ENCODE data around the gene RAP1GAP. TPM values are rescaled to one million over a fixed set of nuclear protein-coding genes. Genes with fewer than 3 reads are reported as not detected.

The RAP1GAP gene
- total and polyA plus RNA-seq, 9 of the 15 experiments (the other 6 are each of a cell fraction or from before 2014, with no cell fraction given), result 0.29 to 30.2 (median 19.2) TPM

DNA sequence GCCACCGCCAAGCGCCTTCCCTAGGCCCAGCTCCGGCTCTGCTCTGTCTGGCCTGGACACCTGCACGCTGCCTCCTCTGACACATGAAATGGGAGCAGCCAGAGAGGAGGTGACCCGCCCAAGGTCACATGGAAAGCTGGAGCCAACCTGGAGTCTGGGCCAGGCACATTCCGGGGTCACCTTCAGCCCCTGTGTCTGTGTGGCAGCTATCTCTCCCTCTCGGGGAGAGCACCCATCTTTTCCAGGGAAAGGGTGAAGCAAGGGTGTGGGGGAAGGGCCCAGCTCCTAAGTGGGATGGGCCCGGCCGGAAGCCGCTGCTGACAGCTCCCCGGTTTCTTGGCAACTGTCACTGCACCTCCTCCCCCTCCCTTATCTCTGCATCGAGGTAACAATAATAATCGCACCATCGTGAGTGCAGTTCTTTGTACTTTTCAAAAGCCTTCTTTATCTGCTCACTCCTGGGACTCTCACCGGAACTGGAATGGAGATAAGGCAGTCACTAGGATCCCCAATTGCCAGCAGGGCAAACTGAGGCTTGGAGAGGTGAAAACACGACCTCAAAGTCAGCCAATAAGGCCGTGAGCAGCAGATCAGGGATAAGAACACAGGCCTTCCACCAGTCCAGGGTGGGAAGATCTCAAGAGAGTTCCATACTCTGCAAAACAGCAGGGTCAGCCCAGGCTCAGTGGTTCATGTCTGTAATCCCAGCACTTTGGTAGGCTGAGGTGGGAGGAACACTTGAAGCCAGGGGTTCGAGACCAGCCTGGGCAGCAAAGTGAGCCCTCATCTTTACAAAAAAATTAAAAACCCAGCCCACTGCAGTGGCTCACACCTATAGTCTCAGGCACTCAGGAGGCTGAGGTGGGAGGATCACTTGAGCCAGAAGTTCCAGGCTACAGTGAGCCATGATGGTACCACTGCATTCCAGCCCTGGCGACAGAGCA is 36.9 kb downstream of the RAP1GAP start (continued):
- TF ChIP-seq, protein P1, sequence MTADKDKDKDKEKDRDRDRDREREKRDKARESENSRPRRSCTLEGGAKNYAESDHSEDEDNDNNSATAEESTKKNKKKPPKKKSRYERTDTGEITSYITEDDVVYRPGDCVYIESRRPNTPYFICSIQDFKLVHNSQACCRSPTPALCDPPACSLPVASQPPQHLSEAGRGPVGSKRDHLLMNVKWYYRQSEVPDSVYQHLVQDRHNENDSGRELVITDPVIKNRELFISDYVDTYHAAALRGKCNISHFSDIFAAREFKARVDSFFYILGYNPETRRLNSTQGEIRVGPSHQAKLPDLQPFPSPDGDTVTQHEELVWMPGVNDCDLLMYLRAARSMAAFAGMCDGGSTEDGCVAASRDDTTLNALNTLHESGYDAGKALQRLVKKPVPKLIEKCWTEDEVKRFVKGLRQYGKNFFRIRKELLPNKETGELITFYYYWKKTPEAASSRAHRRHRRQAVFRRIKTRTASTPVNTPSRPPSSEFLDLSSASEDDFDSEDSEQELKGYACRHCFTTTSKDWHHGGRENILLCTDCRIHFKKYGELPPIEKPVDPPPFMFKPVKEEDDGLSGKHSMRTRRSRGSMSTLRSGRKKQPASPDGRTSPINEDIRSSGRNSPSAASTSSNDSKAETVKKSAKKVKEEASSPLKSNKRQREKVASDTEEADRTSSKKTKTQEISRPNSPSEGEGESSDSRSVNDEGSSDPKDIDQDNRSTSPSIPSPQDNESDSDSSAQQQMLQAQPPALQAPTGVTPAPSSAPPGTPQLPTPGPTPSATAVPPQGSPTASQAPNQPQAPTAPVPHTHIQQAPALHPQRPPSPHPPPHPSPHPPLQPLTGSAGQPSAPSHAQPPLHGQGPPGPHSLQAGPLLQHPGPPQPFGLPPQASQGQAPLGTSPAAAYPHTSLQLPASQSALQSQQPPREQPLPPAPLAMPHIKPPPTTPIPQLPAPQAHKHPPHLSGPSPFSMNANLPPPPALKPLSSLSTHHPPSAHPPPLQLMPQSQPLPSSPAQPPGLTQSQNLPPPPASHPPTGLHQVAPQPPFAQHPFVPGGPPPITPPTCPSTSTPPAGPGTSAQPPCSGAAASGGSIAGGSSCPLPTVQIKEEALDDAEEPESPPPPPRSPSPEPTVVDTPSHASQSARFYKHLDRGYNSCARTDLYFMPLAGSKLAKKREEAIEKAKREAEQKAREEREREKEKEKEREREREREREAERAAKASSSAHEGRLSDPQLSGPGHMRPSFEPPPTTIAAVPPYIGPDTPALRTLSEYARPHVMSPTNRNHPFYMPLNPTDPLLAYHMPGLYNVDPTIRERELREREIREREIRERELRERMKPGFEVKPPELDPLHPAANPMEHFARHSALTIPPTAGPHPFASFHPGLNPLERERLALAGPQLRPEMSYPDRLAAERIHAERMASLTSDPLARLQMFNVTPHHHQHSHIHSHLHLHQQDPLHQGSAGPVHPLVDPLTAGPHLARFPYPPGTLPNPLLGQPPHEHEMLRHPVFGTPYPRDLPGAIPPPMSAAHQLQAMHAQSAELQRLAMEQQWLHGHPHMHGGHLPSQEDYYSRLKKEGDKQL (CRISPR knock-in tag; IDR thresholded peaks at IDR 0.05; ENCODE audit: borderline replicate concordance), result no peak
- TF ChIP-seq ZC3H8 (IDR thresholded peaks at IDR 0.05) (no peak), THRA (IDR thresholded peaks at IDR 0.05) (no peak), HMG20A (CRISPR knock-in tag; conservative IDR thresholded peaks at IDR 0.05) (no peak), E2F4 (CRISPR knock-in tag; IDR thresholded peaks at IDR 0.05; ENCODE audit: low read depth) (0 out of 2 replicates have a peak, but pooled peaks have one; percentile 36), HNRNPK (IDR thresholded peaks at IDR 0.05; ENCODE audit: low read depth, low read length, poor library complexity, severe bottlenecking) (no peak)
- TF ChIP-seq, protein P2, sequence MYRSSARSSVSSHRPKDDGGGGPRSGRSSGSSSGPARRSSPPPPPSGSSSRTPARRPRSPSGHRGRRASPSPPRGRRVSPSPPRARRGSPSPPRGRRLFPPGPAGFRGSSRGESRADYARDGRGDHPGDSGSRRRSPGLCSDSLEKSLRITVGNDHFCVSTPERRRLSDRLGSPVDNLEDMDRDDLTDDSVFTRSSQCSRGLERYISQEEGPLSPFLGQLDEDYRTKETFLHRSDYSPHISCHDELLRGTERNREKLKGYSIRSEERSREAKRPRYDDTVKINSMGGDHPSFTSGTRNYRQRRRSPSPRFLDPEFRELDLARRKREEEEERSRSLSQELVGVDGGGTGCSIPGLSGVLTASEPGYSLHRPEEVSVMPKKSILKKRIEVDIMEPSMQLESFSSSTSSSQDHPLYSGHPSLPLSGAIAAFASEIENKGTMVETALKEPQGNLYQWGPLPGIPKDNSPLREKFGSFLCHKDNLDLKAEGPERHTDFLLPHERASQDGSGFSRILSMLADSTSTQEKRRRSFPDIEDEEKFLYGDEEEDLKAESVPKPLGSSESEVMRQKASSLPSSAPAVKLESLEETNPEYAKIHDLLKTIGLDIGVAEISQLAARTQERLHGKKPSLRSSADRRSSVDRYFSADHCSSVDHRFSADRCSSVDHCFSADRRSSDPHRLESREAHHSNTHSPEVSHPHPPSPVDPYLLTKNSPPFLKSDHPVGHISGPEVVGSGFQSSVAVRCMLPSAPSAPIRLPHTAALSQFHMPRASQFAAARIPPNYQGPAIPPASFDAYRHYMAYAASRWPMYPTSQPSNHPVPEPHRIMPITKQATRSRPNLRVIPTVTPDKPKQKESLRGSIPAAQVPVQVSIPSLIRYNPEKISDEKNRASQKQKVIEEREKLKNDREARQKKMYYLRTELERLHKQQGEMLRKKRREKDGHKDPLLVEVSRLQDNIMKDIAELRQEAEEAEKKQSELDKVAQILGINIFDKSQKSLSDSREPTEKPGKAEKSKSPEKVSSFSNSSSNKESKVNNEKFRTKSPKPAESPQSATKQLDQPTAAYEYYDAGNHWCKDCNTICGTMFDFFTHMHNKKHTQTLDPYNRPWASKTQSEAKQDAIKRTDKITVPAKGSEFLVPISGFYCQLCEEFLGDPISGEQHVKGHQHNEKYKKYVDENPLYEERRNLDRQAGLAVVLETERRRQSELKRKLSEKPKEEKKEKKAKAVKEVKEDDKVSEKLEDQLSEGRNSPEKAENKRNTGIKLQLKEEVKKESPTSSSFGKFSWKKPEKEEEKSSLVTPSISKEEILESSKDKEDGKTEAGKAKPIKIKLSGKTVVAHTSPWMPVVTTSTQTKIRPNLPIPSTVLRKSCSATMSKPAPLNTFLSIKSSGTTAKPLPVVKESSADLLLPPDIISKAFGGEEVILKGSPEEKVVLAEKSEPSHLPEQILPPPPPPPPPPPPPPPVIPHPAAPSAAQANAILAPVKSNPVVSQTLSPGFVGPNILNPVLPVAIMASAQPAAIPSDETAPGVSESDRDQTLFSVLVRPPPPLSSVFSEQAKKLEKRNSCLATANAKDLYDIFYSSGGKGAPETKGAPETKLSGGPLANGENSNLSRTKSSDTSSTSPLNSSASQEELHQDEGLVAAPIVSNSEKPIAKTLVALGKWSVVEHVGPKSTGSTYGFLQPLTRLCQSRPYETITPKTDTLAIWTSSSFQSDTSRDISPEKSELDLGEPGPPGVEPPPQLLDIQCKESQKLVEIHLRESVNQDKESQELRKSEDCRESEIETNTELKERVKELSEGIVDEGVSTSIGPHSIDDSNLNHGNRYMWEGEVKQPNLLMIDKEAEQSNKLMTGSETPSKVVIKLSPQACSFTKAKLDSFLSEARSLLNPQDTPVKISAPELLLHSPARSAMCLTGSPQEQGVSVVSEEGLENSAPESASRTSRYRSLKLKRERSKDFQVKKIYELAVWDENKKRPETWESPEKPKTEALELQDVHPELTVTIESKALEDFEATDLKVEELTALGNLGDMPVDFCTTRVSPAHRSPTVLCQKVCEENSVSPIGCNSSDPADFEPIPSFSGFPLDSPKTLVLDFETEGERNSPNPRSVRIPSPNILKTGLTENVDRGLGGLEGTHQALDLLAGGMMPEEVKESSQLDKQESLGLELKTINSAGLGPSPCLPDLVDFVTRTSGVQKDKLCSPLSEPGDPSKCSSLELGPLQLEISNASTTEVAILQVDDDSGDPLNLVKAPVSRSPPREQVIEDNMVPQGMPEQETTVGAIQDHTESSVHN (IDR thresholded peaks at IDR 0.05; ENCODE audit: borderline replicate concordance in 1 of 2, low read depth in 1 of 2), result peak in 1 of 2 experiments; percentile 77; a peak in 2 of 4 replicates

Data from K562 (cell line).